Adrenal gland (tissue), 5 donors: ENCODE data around the gene ADAMTSL5.

ENCODE experiments used
- CTCF ChIP-seq, 6 experiments: fragments of 450-650 bp in 4 of 6; fragments of 200-600 bp in 2 of 6; sonication (generic) in 1 of 6; IDR thresholded peaks; 1 replicate in 5 of 6; 2 replicates in 1 of 6; pipeline versions ENCODE4 v1.5.1 to v1.8.0; 2016 to 2021; ENCODE audit warnings: antibody characterized with exemption in 6 of 6, mild to moderate bottlenecking in 2 of 6, moderate library complexity in 1 of 6
- POLR2A ChIP-seq, 2 donors: fragments of 450-650 bp; IDR thresholded peaks; one replicate each; pipeline ENCODE4 v1.6.1; 2017; ENCODE audit warnings: antibody characterized with exemption in 2 of 2, mild to moderate bottlenecking in 2 of 2, moderate library complexity in 1 of 2
- donor health status: DM: no; HTN: no; CAD: no.

GRCh38 chr19:1502433-1503088 lies 10.3 kb downstream of the ADAMTSL5 start:
- TF ChIP-seq POLR2A (IDR thresholded peaks at IDR 0.05) (no peak), CTCF (IDR thresholded peaks at IDR 0.05) (no peak)
